AG04450 (cell line): ENCODE data around the gene RASL11B. TPM values are rescaled to one million over a fixed set of nuclear protein-coding genes. Genes with fewer than 3 reads are reported as not detected.
A peak's percentile ranks its signal among the peaks of the same experiment; 100 is the strongest.

Experiments
- CTCF ChIA-PET: fragments of 300-600, 350-600 bp; formaldehyde crosslinking; extraction: SDS; loops from one replicate; lab custom pipeline; 2022; ENCODE audit warnings: antibody characterized with exemption, inconsistent platforms; lab: Charles Lee
- POLR2A ChIA-PET: fragments of 350-600 bp; formaldehyde crosslinking; extraction: SDS; loops from one replicate; lab custom pipeline; 2021; ENCODE audit warnings: antibody characterized with exemption, inconsistent platforms; lab: Yijun Ruan, JAX
- DNase-seq: peaks from one replicate; pipeline ENCODE4 v3.0.0-alpha.2; 2011; ENCODE audit warnings: low read depth, low spot score
- H3K27ac ChIP-seq: one replicate; pipeline ENCODE4 v1.5.1; 2012; ENCODE audit warnings: low read depth, low read length, control low read depth
- H3K27me3 ChIP-seq: one replicate; pipeline ENCODE4 v1.6.0; 2012; ENCODE audit warnings: low read length; ENCODE audit not compliant: control insufficient read depth, insufficient read depth
- H3K4me3 ChIP-seq: 2 replicates; pipeline ENCODE4 v1.5.1; 2011; ENCODE audit warnings: mild to moderate bottlenecking, low read depth, low read length, control low read depth
- H3K9me3 ChIP-seq: 2 replicates; pipeline ENCODE4 v1.5.1; 2012; ENCODE audit warnings: low read length; ENCODE audit not compliant: control insufficient read depth, insufficient read depth
- CTCF ChIP-seq: IDR thresholded peaks from 2 replicates; pipeline ENCODE4 v1.5.1; 2011; ENCODE audit warnings: low read depth, low read length, control low read depth, inconsistent platforms
- polyA plus RNA-seq: library from polyadenylated mRNA; depleted of rRNA; stranded (reverse); fragments of >200 nt; gene quantifications from 2 replicates; pipeline ENCODE4 v1.2.3, GENCODE V29; 2011

RASL11B gene
- polyA plus RNA-seq, 1 experiment: 4.3 TPM

DNA sequence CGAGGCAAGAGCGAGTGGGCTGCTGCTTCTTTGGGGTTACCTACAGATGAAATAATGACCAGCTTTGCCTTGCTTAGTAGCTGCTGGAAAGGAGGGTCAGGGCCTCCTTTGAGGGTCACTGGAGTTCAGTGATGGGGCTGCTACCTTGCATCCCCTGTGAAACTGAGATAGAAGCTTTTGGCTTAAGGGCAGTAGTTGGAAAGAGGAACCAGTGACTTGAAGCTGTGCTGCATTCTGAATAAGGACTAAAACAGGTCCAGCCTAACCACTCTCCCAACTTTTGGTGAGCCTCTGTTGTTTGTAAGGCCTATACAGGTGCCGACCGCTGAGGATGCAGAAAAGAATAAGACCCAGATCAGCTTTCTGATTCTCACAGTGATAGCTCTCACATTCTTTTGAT, 41.2 kb downstream of the RASL11B start:
- H3K27ac ChIP-seq: no peak overlapping the region
- CTCF ChIA-PET: interaction anchor here (1.2 kb wide), 1 partner anchor 8 kb away, joined by 4 read pairs; no protein-coding TSS in a partner anchor
- TF ChIP-seq CTCF: no peak
- no peaks in the 10 kb centered on the region for H3K27me3 ChIP-seq
- POLR2A ChIA-PET: no interaction called here
- no peak for DNase-seq
- no peak overlapping the region for H3K4me3 ChIP-seq
- peaks cover 8% of the 10 kb centered on the region; the same call in 1 of the 2 replicates for H3K9me3 ChIP-seq

GRCh38 chr4:52904421-52904820, 42.3 kb downstream of the RASL11B start:
- no peaks in the 10 kb centered on the region for H3K27me3 ChIP-seq
- TF ChIP-seq CTCF: no peak
- no peak overlapping the region for H3K4me3 ChIP-seq
- no peak overlapping the region for H3K27ac ChIP-seq
- DNase-seq: no peak
- H3K9me3 ChIP-seq: peaks cover 8% of the 10 kb centered on the region; the same call in 1 of the 2 replicates
- ChIA-PET POLR2A (no interaction called here), CTCF (no interaction called here)

DNA sequence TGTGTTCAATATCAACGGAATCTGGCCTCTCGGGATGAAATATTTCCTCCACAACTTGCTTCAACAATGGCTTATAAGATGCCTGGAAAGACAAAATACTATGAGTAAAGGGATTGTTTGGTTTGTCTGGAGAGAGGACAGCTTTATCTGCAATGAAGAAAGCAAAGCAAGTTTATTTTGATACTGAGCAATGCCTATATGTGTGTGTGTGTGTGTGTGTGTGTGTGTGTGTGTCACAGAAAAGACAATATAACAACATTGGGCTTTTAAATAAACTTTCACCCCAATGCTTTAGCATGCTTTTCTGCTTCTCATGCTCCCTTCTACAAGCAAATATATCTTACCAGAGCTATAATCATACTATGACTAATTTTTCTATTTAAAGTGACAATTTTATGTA, 45.4 kb downstream of the RASL11B start:
- ChIA-PET CTCF (interaction anchor here (1.4 to 1.9 kb wide), 3 partner anchors 75 to 77 kb away, joined by 3 to 5 read pairs (median 4); no protein-coding TSS in a partner anchor), POLR2A (interaction anchor here (1.0 kb wide), 1 partner anchor 15 kb away, joined by 3 read pairs; no protein-coding TSS in a partner anchor)
- no peaks in the 10 kb centered on the region for H3K9me3 ChIP-seq
- no peaks in the 10 kb centered on the region for H3K27me3 ChIP-seq
- TF ChIP-seq CTCF: no peak
- no peak for DNase-seq
- H3K4me3 ChIP-seq: no peak overlapping the region
- no peak overlapping the region for H3K27ac ChIP-seq

- no peak for DNase-seq
- CTCF ChIA-PET: interaction anchor here (0.5 to 1.8 kb wide), 3 partner anchors 29 to 364 kb away, joined by 3 to 6 read pairs (median 3); no protein-coding TSS in a partner anchor
These were observed 48.0 kb downstream of the RASL11B start for GRCh38 chr4:52910115-52910514.

More at GRCh38 chr4:52910115-52910514, 48.0 kb downstream of the RASL11B start:
- POLR2A ChIA-PET: no interaction called here
- Histone ChIP-seq H3K4me3 (no peak overlapping the region), H3K27ac (no peak overlapping the region), H3K27me3 (no peaks in the 10 kb centered on the region), H3K9me3 (no peaks in the 10 kb centered on the region)
- TF ChIP-seq CTCF: 0 out of 2 replicates have a peak, but pooled peaks have one; percentile 19
